HEK293 (cell line): ENCODE measurements around the gene PPP1R14B.

ENCODE experiments used
- CTCF ChIA-PET: fragments of 350-600 bp; formaldehyde crosslinking; extraction: SDS; loops from one replicate; lab custom pipeline; 2021; ENCODE audit warnings: antibody characterized with exemption; lab: Yijun Ruan, JAX
- POLR2A ChIA-PET: fragments of 300-600 bp; formaldehyde crosslinking; extraction: SDS; loops from one replicate; lab custom pipeline; 2020; ENCODE audit warnings: antibody characterized with exemption, inconsistent platforms; lab: Yijun Ruan, JAX
- H3K27ac ChIP-seq: fragments of 200-500 bp; sonication (Bioruptor generic); 2 replicates; pipeline ENCODE4 v1.5.1; 2014; ENCODE audit warnings: low read depth, low read length, control low read depth, inconsistent platforms; ENCODE audit errors: extremely low read depth
- H3K36me3 ChIP-seq, 2 experiments: fragments of 200-500 bp in 1 of 2; sonication (Bioruptor generic) in 1 of 2; 1 replicate in 1 of 2; 2 replicates in 1 of 2; pipeline ENCODE4 v1.5.1; 2014 to 2017; ENCODE audit warnings: inconsistent platforms in 2 of 2, low read length in 2 of 2; ENCODE audit not compliant: control insufficient read depth in 2 of 2, insufficient read depth in 1 of 2
- H3K4me1 ChIP-seq: fragments of 200-500 bp; sonication (Bioruptor generic); 2 replicates; pipeline ENCODE4 v1.5.1; 2014; ENCODE audit warnings: mild to moderate bottlenecking, low read length, inconsistent platforms; ENCODE audit not compliant: control insufficient read depth, insufficient read depth
- H3K4me3 ChIP-seq: 2 replicates; pipeline ENCODE4 v1.5.1; 2011; ENCODE audit warnings: low read depth, mild to moderate bottlenecking, control low read depth, low read length, moderate library complexity
- H3K9me3 ChIP-seq: fragments of 200-500 bp; sonication (Bioruptor generic); 2 replicates; pipeline ENCODE4 v1.5.1; 2014; ENCODE audit warnings: low read depth, low read length, inconsistent platforms; ENCODE audit not compliant: control insufficient read depth, insufficient read depth
- EGR2 ChIP-seq: fragments of 450-650 bp; formaldehyde crosslinking; IDR thresholded peaks from 2 replicates; pipeline ENCODE4 v1.5.1; 2016; ENCODE audit warnings: low read depth, missing biosample characterization, missing genetic modification characterization
- GFI1B ChIP-seq: fragments of 450-650 bp; formaldehyde crosslinking; IDR thresholded peaks from 2 replicates; pipeline ENCODE4 v1.5.1; 2016; ENCODE audit warnings: missing biosample characterization, missing genetic modification characterization
- HOXD13 ChIP-seq: sonication (generic); formaldehyde crosslinking; IDR thresholded peaks from 2 replicates; pipeline ENCODE4 v1.8.0; 2022; ENCODE audit warnings: missing genetic modification reagents, borderline replicate concordance
- KLF7 ChIP-seq: fragments of 450-650 bp; formaldehyde crosslinking; IDR thresholded peaks from 2 replicates; pipeline ENCODE4 v1.5.1; 2016; ENCODE audit warnings: missing biosample characterization, missing genetic modification characterization, borderline replicate concordance
- ZFP69B ChIP-seq: fragments of 450-650 bp; formaldehyde crosslinking; IDR thresholded peaks from 2 replicates; pipeline ENCODE4 v1.5.1; 2016; ENCODE audit warnings: missing biosample characterization, missing genetic modification characterization
- ZNF10 ChIP-seq: fragments of 450-650 bp; formaldehyde crosslinking; IDR thresholded peaks from 2 replicates; pipeline ENCODE4 v1.5.1; 2017; ENCODE audit warnings: missing biosample characterization, missing genetic modification characterization
- ZNF138 ChIP-seq: fragments of 450-650 bp; formaldehyde crosslinking; IDR thresholded peaks from 2 replicates; pipeline ENCODE4 v1.5.1; 2016; ENCODE audit warnings: missing biosample characterization, missing genetic modification characterization, borderline replicate concordance
- ZNF174 ChIP-seq: fragments of 450-650 bp; formaldehyde crosslinking; IDR thresholded peaks from 2 replicates; pipeline ENCODE4 v1.5.0; 2017; ENCODE audit warnings: missing biosample characterization, mild to moderate bottlenecking, missing genetic modification characterization
- ZNF2 ChIP-seq: fragments of 450-650 bp; formaldehyde crosslinking; IDR thresholded peaks from 2 replicates; pipeline ENCODE4 v1.5.1; 2016; ENCODE audit warnings: missing biosample characterization, missing genetic modification characterization
- ZNF23 ChIP-seq: fragments of 450-650 bp; formaldehyde crosslinking; IDR thresholded peaks from 2 replicates; pipeline ENCODE4 v1.5.1; 2016; ENCODE audit warnings: missing biosample characterization, missing genetic modification characterization, borderline replicate concordance
- ZNF76 ChIP-seq: fragments of 450-650 bp; formaldehyde crosslinking; IDR thresholded peaks from 2 replicates; pipeline ENCODE4; 2016; ENCODE audit warnings: low read depth, missing biosample characterization, missing genetic modification characterization, borderline replicate concordance
- ZNF792 ChIP-seq: fragments of 450-650 bp; formaldehyde crosslinking; IDR thresholded peaks from 2 replicates; pipeline ENCODE4 v1.5.1; 2016; ENCODE audit warnings: missing biosample characterization, missing genetic modification characterization
- ZNF837 ChIP-seq: fragments of 450-650 bp; formaldehyde crosslinking; IDR thresholded peaks from 2 replicates; pipeline ENCODE4 v1.5.1; 2016; ENCODE audit warnings: missing biosample characterization, missing genetic modification characterization
- TF ChIP-seq, protein P1 (sequence below): fragments of 450-650 bp; formaldehyde crosslinking; IDR thresholded peaks from 2 replicates; pipeline ENCODE4 v1.5.1; 2016; ENCODE audit warnings: missing biosample characterization, missing genetic modification characterization
- TF ChIP-seq, protein P2 (sequence below): fragments of 450-650 bp; formaldehyde crosslinking; IDR thresholded peaks from 2 replicates; pipeline ENCODE4 v1.5.1; 2017; ENCODE audit warnings: missing biosample characterization, mild to moderate bottlenecking, missing genetic modification characterization, moderate library complexity

PPP1R14B gene

DNA sequence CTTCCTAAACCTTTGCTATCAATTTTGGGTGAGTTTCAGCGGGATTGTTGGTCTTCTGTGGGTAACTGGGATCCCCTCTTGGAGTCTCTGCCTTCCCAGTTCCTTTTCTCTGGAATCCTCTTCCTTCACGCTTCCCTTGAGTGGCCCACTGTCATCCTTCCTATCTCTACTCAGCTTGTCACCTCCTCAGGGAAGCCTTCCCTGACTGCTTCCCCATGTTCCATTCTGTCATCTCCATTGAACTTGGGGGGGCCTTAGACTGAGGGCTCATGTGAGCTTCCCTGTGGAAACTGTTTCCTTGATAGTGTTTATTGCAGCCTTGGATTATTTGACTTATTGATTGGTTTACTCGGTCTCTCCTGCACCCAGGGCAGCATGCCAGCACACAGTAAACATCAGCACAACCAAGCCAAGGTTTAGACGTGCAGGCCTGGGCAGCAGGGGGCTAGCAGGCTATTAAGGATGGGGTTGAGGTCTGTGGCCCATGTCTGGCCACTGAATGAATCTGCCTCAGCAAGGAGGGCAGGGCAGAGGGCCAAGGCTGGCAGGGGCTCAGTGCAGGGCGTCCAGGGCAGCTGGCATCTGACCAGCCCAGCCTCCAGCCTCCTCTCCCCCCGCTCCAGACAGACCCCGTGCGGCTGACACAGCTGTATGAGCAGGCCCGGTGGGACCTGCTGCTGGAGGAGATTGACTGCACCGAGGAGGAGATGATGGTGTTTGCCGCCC lies 28.0 kb downstream of the PPP1R14B start:
- no peak overlapping the region for H3K4me3 ChIP-seq
- ChIA-PET POLR2A (no interaction called here), CTCF (interaction anchor here (0.7 to 5.2 kb wide), 3 partner anchors 14 to 85 kb away, joined by 3 to 37 read pairs (median 4); partner anchors contain the start of gene FERMT3)
- TF ChIP-seq ZNF792, result no peak
- TF ChIP-seq ZNF837, result no peak
- TF ChIP-seq ZNF23 (tag by site-specific recombination), result no peak
- TF ChIP-seq EGR2 (tag by site-specific recombination), result no peak
- no peak for TF ChIP-seq GFI1B (tag by site-specific recombination)
- TF ChIP-seq ZNF2 (tag by site-specific recombination), result no peak
- no peak for TF ChIP-seq ZNF10 (tag by site-specific recombination)
- no peak for TF ChIP-seq KLF7
- TF ChIP-seq, protein P1, sequence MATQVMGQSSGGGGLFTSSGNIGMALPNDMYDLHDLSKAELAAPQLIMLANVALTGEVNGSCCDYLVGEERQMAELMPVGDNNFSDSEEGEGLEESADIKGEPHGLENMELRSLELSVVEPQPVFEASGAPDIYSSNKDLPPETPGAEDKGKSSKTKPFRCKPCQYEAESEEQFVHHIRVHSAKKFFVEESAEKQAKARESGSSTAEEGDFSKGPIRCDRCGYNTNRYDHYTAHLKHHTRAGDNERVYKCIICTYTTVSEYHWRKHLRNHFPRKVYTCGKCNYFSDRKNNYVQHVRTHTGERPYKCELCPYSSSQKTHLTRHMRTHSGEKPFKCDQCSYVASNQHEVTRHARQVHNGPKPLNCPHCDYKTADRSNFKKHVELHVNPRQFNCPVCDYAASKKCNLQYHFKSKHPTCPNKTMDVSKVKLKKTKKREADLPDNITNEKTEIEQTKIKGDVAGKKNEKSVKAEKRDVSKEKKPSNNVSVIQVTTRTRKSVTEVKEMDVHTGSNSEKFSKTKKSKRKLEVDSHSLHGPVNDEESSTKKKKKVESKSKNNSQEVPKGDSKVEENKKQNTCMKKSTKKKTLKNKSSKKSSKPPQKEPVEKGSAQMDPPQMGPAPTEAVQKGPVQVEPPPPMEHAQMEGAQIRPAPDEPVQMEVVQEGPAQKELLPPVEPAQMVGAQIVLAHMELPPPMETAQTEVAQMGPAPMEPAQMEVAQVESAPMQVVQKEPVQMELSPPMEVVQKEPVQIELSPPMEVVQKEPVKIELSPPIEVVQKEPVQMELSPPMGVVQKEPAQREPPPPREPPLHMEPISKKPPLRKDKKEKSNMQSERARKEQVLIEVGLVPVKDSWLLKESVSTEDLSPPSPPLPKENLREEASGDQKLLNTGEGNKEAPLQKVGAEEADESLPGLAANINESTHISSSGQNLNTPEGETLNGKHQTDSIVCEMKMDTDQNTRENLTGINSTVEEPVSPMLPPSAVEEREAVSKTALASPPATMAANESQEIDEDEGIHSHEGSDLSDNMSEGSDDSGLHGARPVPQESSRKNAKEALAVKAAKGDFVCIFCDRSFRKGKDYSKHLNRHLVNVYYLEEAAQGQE (tag by site-specific recombination), result no peak
- TF ChIP-seq ZNF174 (tag by site-specific recombination), result no peak
- H3K36me3 ChIP-seq, result peaks cover 0 to 17% of the 10 kb centered on the region in 2 experiments; a peak in 1 of 3 replicates
- no peaks in the 10 kb centered on the region for H3K4me1 ChIP-seq
- no peaks in the 10 kb centered on the region for H3K9me3 ChIP-seq
- H3K27ac ChIP-seq, result no peak overlapping the region

DNA sequence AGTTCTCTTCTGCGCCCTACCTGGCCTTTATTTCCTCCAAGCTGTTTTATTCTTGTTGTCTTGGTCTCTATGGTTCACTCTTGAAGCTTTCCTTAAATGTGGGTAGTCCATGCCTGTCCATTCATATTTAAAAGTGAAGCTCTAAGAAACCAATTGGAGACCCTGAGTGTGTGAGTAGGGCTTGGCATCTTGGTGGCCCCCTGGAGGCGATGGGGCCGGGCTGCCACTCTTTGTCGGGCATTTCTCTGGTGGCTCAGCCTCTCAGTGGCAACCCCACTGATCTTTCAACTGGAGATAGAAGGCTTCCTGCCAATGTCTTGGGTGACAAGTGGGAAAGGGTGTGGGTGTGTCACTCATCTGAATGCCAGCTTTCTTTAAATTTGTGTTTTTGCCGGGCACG lies 29.9 kb downstream of the PPP1R14B start:
- ChIA-PET POLR2A (interaction anchor here (1.4 to 1.5 kb wide), 2 partner anchors 9 to 31 kb away, joined by 6 read pairs; partner anchors contain the start of genes NUDT22, STIP1 and TRPT1), CTCF (interaction anchor here (0.5 to 5.2 kb wide), 6 partner anchors 12 to 969 kb away, joined by 3 to 37 read pairs (median 4); partner anchors contain the start of gene FERMT3)
- H3K9me3 ChIP-seq, result no peaks in the 10 kb centered on the region
- no peak overlapping the region for H3K27ac ChIP-seq
- TF ChIP-seq ZFP69B (tag by site-specific recombination), result no peak
- TF ChIP-seq HOXD13 (CRISPR knock-in tag), result no peak
- TF ChIP-seq, protein P2, sequence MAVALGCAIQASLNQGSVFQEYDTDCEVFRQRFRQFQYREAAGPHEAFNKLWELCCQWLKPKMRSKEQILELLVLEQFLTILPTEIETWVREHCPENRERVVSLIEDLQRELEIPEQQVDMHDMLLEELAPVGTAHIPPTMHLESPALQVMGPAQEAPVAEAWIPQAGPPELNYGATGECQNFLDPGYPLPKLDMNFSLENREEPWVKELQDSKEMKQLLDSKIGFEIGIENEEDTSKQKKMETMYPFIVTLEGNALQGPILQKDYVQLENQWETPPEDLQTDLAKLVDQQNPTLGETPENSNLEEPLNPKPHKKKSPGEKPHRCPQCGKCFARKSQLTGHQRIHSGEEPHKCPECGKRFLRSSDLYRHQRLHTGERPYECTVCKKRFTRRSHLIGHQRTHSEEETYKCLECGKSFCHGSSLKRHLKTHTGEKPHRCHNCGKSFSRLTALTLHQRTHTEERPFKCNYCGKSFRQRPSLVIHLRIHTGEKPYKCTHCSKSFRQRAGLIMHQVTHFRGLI (tag by site-specific recombination), result no peak
- TF ChIP-seq ZNF76 (tag by site-specific recombination), result no peak
- no peak for TF ChIP-seq ZNF138 (tag by site-specific recombination)
- H3K36me3 ChIP-seq, result peaks cover 0 to 9% of the 10 kb centered on the region in 2 experiments; a peak in 1 of 3 replicates
- no peaks in the 10 kb centered on the region for H3K4me1 ChIP-seq
- H3K4me3 ChIP-seq, result no peak overlapping the region
